ENCODE data around the gene KLHL28.

GRCh38 chr14:44955528-44955927 is 6.2 kb downstream of the KLHL28 start:
- TF ChIP-seq CTCF (IDR thresholded peaks at IDR 0.05; ENCODE audit: low read depth, low read length) (no peak), EZH2phosphoT487 (IDR thresholded peaks at IDR 0.05; ENCODE audit: low read depth) (no peak)
